T-helper 1 cell treated with Interleukin-12 subunit alpha and Interleukin-12 subunit beta and Interleukin-4 antibody, amounts not matched to agents 30 ng/mL and 1 ng/mL, for 36 hours (primary cell): Measurements from ENCODE around the gene ELSPBP1. TPM values are rescaled to one million over a fixed set of nuclear protein-coding genes. Genes with fewer than 3 reads are reported as not detected.
"Not testable (repeated sequence)": the region's sequence is repeated elsewhere in the genome, so short reads cannot be mapped to it uniquely, and the experiment has no call there.

Experiments
- intact Hi-C: fragments of 100-400 bp; cut with micrococcal nuclease; formaldehyde crosslinking; loops from one replicate; pipeline ENCODE4 v1.15.1; 2024
- total RNA-seq: library from RNA; stranded (reverse); gene quantifications from 2 replicates; pipeline ENCODE4 v1.2.3, GENCODE V29; 2022

Gene ELSPBP1
- not detected in 2 replicates for total RNA-seq

- intact Hi-C loops: no loop called here
Measured at GRCh38 chr19:47994209-47994802, at the start of gene ELSPBP1. Gene ELSPBP1, plus strand, starts transcription at chr19:47994632. Its CDS starts 14,036 bp downstream, at chr19:48008668.

GRCh38 chr19:47949852-47950521 is 44.4 kb upstream of the ELSPBP1 start:
- intact Hi-C loops: not testable (repeated sequence)

- intact Hi-C loops: not testable (repeated sequence)
Measured at GRCh38 chr19:47952132-47952531, 42.3 kb upstream of the ELSPBP1 start.

DNA sequence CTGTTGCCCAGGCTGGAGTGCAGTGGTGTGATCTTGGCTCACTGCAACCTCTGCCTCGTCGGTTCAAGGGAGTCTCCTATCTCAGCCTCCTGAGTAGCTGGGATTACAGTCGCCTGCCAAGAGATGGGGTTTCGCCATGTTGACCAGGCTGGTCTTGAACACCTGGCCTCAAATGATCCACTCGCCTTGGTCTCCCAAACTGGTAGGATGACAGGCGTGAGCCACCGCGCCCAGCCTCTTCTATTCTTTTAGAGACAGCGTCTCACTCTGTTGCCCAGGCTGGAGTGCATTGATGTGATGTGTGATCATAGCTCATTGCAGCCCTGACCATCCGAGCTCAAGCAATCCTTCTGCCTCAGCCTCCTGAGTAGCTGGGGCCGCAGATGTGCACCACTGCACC is 38.5 kb upstream of the ELSPBP1 start:
- intact Hi-C loops: not testable (repeated sequence)

DNA sequence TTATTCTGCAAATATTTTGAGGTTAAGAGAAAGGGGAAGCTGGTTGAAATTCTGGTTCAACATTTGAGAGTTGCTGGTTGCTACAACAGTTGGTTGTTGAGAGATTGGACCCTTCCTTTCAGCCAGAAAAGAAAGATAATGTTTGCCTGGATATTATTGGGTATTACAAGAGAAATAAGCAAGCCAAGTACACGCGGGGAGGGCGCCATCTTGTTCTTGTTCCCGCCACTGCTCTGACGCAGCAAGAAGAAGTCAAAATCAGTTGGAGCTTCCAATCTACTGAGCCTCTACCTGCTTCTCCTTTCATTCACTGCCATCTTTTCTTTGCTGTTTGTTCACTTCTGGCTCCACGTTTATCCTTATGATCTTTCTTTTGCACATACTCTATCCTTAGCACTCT is 20.9 kb upstream of the ELSPBP1 start:
- intact Hi-C loops: no loop called here

DNA sequence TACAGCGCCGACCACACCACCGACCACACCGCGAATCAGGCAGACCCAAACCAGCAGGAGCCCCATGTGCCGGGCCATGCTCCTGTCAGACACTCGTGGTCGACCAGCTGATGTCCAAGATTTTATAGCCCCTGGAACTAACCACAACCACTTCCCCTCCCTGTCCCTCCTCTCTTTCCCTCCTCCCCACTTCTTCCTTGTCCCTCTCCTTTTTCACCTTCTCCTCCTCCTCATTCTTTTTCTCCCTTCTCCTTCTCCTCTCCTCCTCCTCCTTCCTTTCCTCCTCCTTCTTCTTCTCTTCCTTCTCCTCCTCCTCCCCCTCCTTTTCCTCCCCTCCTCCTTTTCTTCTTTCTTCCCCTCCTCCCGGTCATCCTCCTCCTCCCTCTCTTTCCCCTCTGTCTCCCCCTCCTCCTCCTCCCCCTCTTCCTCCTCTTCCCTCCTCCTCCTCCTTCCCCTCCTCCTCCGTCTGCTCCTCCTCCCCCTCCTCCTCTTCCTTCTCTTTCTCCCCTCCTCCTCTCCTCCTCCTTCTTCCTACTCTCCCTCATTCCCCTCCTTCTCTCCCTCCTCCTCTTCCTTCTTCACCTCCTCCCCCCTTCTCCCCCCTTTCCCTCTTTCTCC is 3.1 kb upstream of the ELSPBP1 start:
- intact Hi-C loops: no loop called here

DNA sequence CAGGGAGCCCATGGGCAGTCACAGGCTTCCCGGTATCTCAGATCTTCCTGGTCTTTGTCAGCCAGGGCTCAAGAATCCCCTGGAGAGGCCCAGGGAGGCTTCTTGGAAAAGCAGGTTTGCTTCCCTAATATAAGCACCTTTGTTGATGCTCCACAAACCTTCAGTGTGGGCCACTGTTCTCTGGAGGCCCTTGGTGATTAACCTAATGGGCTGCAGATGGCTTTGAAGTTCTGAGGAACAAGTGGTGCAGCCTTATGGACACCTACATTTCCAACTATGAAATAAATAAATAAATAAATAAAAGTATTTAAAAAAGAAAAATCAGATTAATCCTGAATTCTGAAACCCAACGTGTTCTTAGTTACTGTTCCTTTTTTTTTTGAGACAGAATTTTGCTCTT is 2.4 kb upstream of the ELSPBP1 start, which contains the start of gene BSPH1:
BSPH1 (minus strand) TSS at position 101 of the 400 bp plus-strand sequence; CDS start at position 12, 89 bp downstream.
- intact Hi-C loops: no loop called here

GRCh38 chr19:47996230-47996727 is 1.8 kb downstream of the ELSPBP1 start:
- intact Hi-C loops: no loop called here

GRCh38 chr19:47998800-47999199 is 4.4 kb downstream of the ELSPBP1 start:
- intact Hi-C loops: no loop called here

- intact Hi-C loops: no loop called here
Measured at GRCh38 chr19:48000846-48001245, 6.4 kb downstream of the ELSPBP1 start.

DNA sequence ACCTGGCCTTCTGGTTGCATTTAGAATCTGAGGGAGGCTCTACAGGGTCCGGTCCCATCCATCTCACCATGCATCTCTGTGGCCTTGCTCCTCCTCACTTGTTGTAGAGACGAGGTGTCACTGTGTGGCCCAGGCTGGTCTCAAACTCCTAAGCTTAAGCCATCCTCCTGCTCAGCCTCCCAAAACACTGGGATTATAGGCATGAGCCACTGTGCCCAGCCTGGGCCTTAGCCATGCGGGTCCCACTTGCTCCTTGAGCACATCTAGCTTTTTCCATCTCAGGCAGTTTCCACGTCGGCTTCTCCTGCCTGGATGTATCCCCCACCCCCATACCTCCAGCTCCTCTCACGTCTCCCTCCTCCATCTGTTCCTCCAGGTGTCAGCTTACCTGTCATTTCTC is 9.8 kb downstream of the ELSPBP1 start:
- intact Hi-C loops: no loop called here

DNA sequence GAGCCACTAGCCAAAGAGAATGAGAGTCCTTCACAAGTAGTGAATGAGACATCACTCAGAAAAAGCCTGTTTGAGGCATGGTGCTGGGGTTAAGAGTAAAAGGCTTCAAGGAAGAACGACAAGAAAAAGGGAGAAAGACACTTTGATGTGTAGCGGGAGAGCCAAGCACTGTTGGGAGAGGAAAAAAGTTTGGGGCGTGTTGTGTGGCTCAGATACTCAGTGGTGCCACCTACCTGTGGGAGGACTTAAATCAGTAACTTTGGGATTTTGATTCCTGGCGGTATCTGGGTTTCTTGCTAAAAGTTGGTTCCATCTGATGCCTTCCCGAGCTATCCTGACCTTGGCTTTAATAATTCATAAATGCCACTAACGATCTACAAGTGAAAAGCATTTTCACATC is 12.3 kb downstream of the ELSPBP1 start:
- intact Hi-C loops: no loop called here

DNA sequence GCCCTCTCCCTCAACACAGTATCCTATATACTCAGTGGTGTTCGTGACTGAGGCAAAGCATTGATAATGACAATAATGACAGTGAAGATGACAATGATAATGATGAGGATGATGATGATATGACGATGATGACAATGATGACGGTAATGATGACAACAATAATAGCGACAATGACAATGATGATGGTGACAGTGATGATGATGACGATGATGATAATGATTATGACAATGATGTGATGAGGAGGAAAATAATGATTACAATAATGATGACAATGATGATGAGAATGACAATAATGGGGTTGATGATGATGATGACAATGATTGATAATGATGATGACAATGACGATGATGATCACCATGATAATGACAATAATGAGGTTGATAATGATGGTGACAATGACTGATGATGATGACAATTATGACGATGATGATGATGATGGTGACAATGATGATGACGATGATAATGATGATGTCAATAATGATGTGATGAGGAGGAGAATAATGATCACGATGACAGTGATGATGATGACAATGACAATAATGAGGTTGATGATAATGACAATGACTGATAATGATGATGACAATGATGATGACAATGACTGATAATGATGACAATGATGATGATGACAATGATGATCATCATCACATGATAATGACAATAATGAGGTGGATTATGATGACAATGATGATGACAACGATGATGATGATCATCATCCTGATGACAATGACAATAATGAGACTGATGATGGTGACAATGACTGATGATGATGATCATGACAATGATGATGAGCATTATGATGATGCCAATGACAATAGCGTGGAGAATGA is 16.7 kb downstream of the ELSPBP1 start:
- intact Hi-C loops: no loop called here

DNA sequence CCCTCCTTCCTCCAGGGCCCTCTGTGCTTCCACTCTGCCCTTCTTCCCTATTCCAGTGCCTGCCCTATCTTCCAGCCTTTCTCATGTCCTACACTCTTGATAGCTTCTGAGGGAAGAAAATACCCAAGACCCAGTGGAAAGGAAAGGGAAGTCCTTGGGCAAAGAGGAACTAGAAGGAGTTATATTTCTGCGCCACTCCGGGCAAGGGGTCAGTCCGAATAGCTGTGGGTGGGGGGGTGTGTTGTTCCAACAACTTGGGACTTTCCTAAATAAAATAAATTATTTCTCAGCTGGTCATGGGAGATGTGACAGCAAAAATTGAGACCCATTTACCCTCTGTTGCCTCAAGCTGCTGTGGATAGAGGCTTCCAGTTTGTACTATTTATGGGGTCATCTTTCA is 26.3 kb downstream of the ELSPBP1 start:
- intact Hi-C loops: no loop called here

DNA sequence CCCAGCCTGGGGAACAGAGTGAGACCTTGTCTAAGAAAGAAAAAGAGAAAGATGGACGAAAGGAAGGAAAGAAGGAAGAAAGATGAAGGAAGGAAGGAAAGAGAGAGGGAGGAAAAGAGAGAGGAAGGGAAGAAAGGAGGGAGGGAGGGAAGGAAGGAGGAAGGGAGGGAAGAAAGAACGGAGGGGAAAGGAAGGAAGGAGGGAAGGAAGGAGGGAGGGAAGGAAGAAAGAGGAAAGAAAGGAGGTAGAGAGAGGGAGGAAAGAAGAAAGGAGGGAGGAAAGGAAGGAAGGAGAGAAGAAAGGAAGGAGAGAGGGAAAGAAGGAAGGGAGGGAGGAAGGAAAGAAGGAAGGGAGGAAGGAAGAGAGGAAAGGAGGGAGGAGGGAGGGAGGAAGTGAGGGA is 28.6 kb downstream of the ELSPBP1 start:
- intact Hi-C loops: no loop called here

- intact Hi-C loops: no loop called here
Measured at GRCh38 chr19:48023518-48023917, 29.1 kb downstream of the ELSPBP1 start.

DNA sequence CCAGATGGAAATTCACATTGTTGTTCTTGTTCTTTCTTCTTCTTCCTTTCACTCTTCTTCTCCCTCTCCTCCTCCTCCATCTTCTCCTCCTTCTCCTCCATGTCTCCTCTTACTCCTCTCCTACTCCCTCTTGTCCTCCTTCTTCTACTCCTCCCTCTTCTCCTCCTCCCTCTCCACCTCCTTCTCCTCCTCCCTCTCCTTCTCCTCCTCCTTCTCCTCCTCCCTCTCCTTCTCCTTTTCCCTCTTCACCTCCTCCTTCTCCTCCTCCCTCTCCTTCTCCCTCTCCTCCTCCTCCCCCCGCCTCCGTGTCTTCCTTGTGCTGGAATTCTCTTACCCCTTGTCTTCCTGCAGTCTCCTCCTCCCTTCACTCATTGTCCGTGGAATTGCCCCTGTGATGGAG is 31.0 kb downstream of the ELSPBP1 start:
- intact Hi-C loops: no loop called here

GRCh38 chr19:48029431-48029830 is 35.0 kb downstream of the ELSPBP1 start:
- intact Hi-C loops: no loop called here

- intact Hi-C loops: no loop called here
Measured at GRCh38 chr19:48030073-48030472, 35.6 kb downstream of the ELSPBP1 start.

DNA sequence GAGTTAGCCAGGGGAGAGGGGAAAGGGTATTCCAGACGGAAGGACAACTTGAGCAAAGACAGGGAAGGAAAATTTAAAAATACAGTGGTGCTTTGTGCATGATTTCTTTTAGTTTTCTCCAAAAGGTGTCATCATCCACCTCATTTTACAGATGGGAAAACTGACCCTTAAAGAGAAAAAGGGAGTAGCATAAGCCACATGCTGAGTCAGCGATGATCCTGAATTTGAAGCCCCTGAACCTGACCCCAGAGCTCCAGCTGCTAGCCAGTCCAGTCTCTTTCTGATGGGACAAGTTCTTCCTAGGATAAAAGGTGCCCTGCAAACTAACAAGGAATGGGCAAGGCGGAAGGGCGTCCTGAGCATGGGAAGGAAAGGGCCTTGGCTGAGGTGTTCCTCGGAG is 39.2 kb downstream of the ELSPBP1 start:
- intact Hi-C loops: no loop called here

GRCh38 chr19:48036765-48037164 is 42.3 kb downstream of the ELSPBP1 start:
- intact Hi-C loops: no loop called here
